HG03064 (cell line): Measurements from ENCODE around the gene MAP2K6.

Experiments
- ATAC-seq: cut with Tn5 transposase; IDR thresholded peaks from one replicate; pipeline ENCODE4 v1.9.1; 2021; ENCODE audit warnings: low read depth; ENCODE audit not compliant: unreplicated experiment

Gene MAP2K6

GRCh38 chr17:69525920-69526841 is 111.7 kb downstream of the MAP2K6 start:
- ATAC-seq: no peak

- no peak for ATAC-seq
Observed at GRCh38 chr17:69528035-69528434, 113.5 kb downstream of the MAP2K6 start.

DNA sequence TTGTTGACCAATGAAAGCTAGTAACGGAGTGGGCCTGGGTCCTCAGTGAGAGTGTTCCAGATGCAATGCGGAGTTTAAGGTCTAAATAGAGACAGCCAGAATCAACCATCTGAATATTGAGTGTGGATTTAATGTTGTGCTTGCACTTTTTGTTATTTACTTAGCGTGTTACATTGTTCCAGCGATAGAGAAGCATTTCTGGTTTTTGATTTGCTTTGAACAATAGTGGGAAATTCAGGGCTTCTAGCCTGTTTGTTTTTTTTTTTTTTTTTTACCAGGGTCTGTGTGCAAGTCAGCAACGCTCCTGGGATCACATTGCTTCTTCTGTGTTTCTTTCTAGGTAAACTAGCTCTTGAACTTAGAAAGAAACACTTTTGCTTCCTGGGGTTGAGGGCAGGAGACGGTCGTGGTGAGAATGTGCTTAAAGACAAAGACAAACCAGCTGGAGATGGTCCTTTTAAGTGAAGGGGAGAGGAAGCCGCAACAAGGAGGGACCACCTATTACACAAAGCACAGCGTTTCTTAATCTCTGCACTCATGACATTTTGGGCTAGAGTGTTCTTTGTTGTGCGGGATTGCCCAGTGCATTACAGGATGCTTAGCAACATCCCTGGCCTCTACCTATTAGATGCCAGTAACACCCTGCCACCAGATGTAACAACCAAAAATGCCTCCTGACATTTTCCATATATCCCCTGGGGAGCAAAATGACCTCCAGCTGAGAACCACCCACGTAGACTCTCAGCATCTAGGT is 119.2 kb downstream of the MAP2K6 start:
- ATAC-seq: no peak

- no peak for ATAC-seq
Observed at GRCh38 chr17:69534235-69534621, 119.7 kb downstream of the MAP2K6 start.

DNA sequence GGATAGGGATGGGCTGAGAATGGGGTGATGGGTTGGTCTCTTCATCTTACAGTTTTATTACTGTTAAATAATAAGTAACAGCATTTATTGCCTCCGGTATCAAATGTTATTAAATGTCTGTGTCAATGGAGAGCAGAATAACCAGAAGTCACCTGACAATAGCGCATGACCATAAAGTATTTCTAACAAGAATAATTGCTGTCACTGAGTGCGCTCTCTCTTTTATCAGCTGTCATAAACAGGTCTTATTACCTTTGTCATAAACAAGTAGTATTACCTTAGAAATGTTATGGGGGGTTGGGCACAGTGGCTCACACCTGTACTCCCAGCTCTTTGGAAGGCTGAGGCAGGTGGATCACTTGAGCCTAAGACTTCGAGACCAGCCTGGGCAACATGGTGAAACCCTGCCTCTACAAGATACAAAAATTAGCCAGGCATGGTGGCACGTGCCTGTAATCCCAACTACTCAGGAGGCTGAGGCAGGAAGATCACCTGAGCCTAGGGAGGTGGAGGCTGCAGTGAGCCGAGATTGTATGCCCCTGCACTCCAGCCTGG is 120.6 kb downstream of the MAP2K6 start:
- ATAC-seq: no peak

DNA sequence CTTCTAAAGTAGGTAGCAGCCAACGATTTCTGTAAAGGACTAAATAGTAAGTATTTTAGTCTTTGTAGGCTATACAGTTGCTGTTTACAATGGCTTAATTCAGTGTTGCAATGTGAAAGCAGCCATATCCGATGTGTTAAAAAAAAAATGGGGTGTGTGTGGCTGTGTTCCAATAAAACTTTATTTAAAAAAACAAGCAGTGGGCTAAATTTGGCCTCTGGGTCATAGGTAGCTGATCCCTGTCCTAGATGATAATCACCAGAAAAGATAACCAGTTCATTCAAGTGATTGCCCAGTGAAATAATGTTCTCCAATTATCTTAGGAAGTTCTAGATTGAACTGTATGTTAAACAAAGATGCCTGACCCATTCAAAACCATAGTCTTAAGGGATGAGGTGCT is 124.3 kb downstream of the MAP2K6 start:
- ATAC-seq: no peak

GRCh38 chr17:69539274-69539673 is 124.8 kb downstream of the MAP2K6 start:
- ATAC-seq: no peak

DNA sequence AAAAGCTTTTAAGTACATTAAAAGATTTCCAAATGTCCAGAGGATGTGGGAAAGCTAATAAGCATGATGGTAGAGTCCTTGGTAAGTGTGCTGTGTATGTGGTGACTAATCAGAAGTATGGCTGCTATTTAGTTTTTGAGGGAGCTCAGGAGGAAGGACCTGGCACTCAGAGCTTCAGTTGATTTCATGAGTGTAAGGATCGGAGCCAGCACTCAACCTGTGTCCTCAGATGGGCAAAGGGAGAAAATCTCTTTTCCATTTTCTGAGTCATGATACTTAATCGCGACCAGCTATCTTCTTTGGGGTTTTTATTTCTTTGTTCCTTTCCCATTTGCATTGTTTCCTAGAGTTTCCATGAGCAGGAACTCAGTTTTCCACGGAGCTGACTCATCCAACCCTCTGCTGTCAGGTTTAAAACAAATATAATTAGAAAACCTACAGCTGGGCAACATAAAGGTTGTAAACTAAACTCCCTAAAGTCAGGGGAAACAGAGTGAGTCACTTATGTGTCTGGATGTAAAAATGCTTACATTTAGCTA is 125.4 kb downstream of the MAP2K6 start:
- ATAC-seq: no peak

DNA sequence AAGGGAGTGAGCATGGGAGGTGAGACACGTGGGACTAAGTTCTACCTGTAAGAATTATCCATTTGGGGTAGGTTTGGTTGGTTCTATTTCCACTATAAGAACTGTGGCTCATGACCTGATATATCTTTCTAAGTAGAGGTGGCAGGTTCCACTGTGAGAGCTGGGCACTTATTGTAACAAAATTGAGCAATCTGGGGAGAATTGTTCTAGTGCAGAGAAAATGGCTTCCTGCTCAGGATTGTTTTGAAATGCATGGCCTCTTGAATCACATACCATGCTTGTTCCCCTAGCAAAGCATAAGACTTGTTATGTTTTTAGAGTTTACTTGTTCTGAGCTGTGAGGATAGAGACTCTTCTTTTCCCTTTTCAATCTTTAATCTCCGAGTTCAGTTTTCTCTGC is 125.9 kb downstream of the MAP2K6 start:
- ATAC-seq: no peak

GRCh38 chr17:69547230-69547629 is 132.7 kb downstream of the MAP2K6 start:
- ATAC-seq: no peak

GRCh38 chr17:69547947-69548346 is 133.4 kb downstream of the MAP2K6 start:
- no peak for ATAC-seq

DNA sequence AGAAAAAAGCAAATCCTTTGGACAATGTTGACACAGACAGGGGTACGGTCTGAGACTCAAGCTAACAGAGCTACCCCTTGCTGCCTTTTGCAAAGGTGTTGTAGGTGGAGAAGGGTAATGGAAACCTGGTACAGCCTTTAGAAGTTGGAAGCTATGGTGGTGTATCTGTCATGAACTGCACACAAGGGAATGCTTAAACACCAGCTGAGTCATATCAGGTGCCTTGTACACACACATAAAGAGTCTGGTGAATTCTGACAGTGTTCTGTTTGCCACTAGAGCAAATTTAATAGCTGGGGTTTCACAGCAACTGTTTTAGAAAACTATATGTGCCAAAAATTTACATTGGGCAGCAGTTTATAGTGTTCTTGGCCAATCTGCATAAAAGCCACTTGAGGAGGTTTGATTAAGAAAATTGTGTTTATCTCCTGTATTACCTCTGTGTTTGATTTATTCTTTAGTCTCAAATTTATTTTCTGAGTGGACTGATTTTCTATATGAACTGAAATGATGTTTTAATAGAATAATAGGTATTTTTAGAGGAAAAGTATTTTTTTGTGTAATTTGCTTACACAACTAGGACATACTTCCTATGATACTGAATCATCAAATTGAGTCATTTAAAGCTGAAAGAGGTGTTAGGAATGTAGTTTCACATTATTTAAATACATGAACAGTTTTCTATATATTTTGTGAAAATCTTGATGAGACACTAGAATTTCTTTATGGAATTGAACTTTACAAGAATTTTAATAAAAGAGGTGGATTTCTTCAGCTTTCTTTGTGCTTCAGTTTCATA is 136.9 kb downstream of the MAP2K6 start:
- ATAC-seq: no peak

DNA sequence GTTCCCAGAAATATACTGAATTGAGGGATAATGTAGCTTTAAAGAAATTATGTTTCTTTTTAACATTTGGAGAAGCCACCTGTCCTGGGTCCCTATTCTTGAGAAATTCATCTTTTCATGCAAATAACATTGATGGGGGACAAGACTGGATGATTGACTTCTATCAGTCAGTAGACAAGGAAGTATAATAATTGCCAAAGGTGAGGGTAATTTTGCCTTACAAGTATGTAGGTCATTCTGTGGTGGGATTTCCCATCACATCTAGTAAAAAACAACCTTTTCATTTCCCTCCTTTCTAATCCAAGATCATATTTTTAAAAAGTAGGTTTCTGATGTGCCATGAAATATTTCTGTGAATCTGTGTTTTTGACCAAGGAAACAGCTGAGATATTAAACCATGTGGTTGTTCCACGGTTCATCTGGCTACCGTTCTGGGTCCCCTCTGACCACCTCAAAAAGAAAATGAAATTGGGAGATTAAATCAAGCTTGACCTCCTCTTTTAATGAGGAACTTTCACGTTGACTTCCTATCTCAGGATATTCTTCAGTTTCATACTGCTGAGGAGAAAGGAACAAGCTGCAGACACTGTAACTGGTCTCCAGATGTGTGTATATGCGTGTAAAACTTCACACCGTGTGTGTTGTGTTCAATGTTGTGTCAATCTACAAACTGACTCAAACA is 138.6 kb downstream of the MAP2K6 start:
- ATAC-seq: no peak

- ATAC-seq: no peak
Observed at GRCh38 chr17:69555056-69555455, 140.6 kb downstream of the MAP2K6 start.

GRCh38 chr17:69557339-69557738 is 142.8 kb downstream of the MAP2K6 start:
- ATAC-seq: no peak

DNA sequence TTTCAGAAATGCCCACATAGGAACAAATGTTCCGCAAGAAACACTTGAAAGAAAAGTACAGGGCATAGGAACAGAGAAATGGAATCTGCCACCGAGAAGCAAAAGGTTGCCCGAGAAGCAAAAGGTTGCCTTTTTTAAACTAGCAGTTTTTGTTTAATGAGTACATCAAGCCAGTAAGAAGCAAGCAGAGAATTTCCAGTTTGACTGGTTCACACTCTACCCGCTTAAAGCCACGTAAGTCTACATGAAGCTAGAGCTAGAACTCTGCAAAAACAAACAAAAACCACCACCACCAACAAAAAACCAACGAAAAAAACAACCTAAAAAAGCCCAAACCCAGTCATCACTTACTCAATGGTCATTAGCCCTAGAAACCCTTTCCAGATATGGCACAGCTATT is 144.3 kb downstream of the MAP2K6 start:
- ATAC-seq: no peak

DNA sequence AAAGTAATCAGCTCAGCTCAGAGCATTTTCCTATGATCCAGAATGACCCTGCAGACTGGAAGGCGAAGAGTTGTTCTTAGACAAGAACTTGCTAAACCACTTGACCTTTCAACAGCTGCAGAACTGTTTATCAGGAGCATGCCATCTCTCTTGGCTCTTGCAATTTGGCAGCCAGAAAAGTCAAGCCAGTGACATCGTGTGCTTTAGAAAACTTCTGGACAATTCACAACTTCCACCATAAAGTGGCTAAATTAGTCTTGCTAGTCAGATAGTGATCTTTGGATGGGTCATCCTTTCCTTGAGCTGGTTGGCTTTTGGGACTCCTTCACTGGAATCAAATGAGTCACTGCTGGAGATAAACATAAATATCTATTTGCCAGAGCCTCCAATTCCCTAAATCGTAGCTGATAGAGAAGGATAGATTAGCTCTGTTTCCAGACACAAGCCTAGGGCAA is 146.5 kb downstream of the MAP2K6 start:
- no peak for ATAC-seq

GRCh38 chr17:69561462-69561861 is 147.0 kb downstream of the MAP2K6 start:
- no peak for ATAC-seq

- ATAC-seq: no peak
Observed at GRCh38 chr17:69565447-69565846, 150.9 kb downstream of the MAP2K6 start.

DNA sequence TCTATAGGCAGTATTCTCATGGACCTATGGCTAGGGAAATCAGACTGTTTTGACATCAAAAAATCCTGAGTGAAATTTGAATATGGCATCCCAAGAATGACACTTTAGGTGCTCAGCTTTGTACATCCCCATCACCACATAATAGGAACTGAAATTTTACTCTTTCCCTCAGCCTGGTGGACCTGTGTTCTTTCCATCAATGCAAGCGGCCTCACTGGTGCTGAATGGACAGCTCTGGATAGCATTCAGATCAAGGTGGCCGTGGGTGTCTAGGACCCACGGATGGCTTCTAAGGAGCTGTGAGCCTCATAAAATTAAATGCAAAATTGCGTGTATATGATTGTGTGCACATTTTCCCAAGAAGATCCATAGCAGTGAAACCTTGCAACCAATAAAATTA is 152.6 kb downstream of the MAP2K6 start:
- ATAC-seq: no peak
